RWPE2 (cell line): ENCODE measurements around the gene C6orf132.

Experiments used
- ATAC-seq: fragments of 200-7000 bp; cut with Tn5 transposase; 3 replicates; pipeline ENCODE4 v1.9.1; 2021; ENCODE audit warnings: low read depth
- DNase-seq: peaks from one replicate; pipeline ENCODE4 v3.0.0-alpha.2; 2020; ENCODE audit warnings: low spot score
- H3K27ac ChIP-seq: fragments of 450-650 bp; 2 replicates; pipeline ENCODE4 v1.5.1; 2017; ENCODE audit warnings: mild to moderate bottlenecking; ENCODE audit not compliant: poor library complexity, severe bottlenecking
- H3K27me3 ChIP-seq: fragments of 250-450 bp; sonication (Bioruptor Pico); 2 replicates; pipeline ENCODE4 v1.5.1; 2021; ENCODE audit warnings: mild to moderate bottlenecking, moderate library complexity; ENCODE audit not compliant: insufficient read depth, poor library complexity, severe bottlenecking
- H3K36me3 ChIP-seq: fragments of 250-450 bp; sonication (Bioruptor Pico); 2 replicates; pipeline ENCODE4 v1.5.1; 2020; ENCODE audit warnings: low read depth, mild to moderate bottlenecking, moderate library complexity
- H3K4me1 ChIP-seq: fragments of 250-450 bp; sonication (Bioruptor Pico); 2 replicates; pipeline ENCODE4 v1.5.1; 2021; ENCODE audit warnings: mild to moderate bottlenecking, moderate library complexity; ENCODE audit not compliant: insufficient read depth, poor library complexity, severe bottlenecking
- H3K4me3 ChIP-seq: fragments of 250-450 bp; sonication (Bioruptor Pico); 2 replicates; pipeline ENCODE4 v1.5.1; 2021; ENCODE audit warnings: mild to moderate bottlenecking, moderate library complexity; ENCODE audit not compliant: severe bottlenecking
- H3K9me3 ChIP-seq: fragments of 250-450 bp; sonication (Bioruptor Pico); 2 replicates; pipeline ENCODE4 v1.5.1; 2021; ENCODE audit warnings: mild to moderate bottlenecking, moderate library complexity; ENCODE audit not compliant: severe bottlenecking
- TF ChIP-seq, protein P1 (sequence below): fragments of 450-650 bp; IDR thresholded peaks from one replicate; pipeline ENCODE4 v1.5.1; 2017; ENCODE audit warnings: mild to moderate bottlenecking, moderate library complexity; ENCODE audit not compliant: poor library complexity, severe bottlenecking

C6orf132 gene, protein sequence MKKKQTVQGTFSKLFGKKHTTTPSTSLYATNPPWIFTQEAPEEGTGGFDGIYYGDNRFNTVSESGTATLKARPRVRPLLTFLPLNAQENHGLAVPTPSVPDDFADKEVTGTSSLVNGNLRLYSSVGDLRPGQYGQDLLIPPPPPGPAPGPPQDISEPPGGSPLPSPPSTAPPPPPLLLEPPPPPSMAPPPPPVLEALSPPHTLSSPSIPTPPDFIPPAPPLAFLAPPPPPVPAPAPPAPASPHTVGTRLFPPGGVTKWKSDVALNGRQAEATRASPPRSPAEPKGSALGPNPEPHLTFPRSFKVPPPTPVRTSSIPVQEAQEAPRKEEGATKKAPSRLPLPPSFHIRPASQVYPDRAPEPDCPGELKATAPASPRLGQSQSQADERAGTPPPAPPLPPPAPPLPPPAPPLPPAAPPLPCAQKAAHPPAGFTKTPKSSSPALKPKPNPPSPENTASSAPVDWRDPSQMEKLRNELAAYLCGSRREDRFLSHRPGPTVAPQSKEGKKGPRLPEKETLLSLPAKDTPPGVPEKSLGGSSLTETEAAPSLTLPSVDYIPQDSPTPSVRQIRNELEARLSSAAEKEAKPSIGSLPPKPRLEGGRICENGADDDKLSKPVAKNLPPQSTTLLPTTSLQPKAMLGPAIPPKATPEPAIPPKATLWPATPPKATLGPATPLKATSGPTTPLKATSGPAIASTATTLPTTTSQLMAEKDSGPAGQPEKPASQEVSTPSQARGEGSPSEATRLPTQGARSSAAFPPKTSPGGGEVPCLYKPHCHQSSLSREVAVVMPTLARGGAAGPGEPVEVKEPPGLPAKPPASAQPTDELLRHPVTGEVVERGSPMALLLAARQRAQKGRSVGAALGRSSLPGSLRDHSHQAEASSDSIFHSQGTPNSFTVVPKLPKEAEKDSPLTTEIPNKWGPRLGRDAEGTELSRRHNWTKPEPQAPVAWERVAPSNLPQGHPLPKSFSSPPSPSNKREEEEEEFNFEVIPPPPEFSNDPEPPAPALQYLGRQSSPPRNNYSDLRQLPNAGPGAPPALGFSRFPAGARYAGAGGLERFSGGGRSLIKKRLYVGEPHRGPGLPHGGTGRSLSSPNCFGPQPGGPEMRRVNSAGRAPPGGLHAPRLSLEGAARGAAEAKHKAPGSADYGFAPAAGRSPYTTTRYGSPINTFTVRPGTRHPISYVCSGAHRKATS

GRCh38 chr6:42142118-42142835, at the start of gene C6orf132:
TSS of gene C6orf132 (minus strand) at chr6:42142620. CDS start at chr6:42142444, 176 bp downstream.
- Histone ChIP-seq H3K27ac (peak within 1 kb of the TSS; percentile 87), H3K9me3 (no peaks in the 10 kb centered on the region), H3K36me3 (peaks cover 12% of the 10 kb centered on the region; the same call in 1 of the 2 replicates), H3K4me1 (peaks cover 38% of the 10 kb centered on the region), H3K27me3 (no peaks in the 10 kb centered on the region), H3K4me3 (peak within 1 kb of the TSS; percentile 89)
- TF ChIP-seq, protein P1, sequence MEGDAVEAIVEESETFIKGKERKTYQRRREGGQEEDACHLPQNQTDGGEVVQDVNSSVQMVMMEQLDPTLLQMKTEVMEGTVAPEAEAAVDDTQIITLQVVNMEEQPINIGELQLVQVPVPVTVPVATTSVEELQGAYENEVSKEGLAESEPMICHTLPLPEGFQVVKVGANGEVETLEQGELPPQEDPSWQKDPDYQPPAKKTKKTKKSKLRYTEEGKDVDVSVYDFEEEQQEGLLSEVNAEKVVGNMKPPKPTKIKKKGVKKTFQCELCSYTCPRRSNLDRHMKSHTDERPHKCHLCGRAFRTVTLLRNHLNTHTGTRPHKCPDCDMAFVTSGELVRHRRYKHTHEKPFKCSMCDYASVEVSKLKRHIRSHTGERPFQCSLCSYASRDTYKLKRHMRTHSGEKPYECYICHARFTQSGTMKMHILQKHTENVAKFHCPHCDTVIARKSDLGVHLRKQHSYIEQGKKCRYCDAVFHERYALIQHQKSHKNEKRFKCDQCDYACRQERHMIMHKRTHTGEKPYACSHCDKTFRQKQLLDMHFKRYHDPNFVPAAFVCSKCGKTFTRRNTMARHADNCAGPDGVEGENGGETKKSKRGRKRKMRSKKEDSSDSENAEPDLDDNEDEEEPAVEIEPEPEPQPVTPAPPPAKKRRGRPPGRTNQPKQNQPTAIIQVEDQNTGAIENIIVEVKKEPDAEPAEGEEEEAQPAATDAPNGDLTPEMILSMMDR: no peak
- peak; percentile 84 for DNase-seq
- ATAC-seq: peak; percentile 73

DNA sequence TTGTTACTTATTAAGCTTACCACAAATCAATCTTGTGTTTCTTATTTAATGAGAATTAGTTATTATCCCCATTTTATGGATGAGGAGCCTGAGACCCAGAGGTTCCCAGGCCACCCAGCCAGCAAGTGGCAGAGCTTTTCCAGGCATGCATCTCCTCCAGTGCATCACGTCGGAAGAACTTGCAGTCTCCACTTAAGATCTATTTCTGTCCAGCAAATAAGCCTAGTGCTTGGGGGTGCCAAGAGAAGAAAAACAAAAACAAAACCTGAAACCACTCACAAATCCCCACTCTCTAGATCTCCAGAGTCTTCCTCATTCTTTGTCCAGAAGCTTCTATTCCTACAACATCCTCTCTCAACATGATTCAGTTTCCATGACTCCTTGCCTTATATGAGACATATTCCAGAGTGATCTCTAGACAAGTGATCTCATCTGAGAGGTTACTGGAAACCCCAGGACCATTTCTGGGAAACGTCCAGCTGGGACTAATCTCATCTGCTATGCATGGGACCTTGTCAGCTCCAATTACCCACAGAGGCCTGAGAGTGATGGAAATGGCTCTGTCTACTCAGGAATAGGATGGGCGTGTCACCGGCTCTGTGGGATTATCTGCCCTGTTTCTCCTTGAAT, 48.2 kb upstream of the C6orf132 start:
- H3K4me1 ChIP-seq: peaks cover 14% of the 10 kb centered on the region
- no peak overlapping the region for H3K4me3 ChIP-seq
- DNase-seq (no peak), ATAC-seq (no peak)
- no peaks in the 10 kb centered on the region for H3K36me3 ChIP-seq
- TF ChIP-seq, protein P1: no peak
- H3K9me3 ChIP-seq: no peaks in the 10 kb centered on the region
- no peak overlapping the region for H3K27ac ChIP-seq
- H3K27me3 ChIP-seq: no peaks in the 10 kb centered on the region

GRCh38 chr6:42188406-42188805, 46.0 kb upstream of the C6orf132 start:
- no peak overlapping the region for H3K4me3 ChIP-seq
- no peaks in the 10 kb centered on the region for H3K9me3 ChIP-seq
- H3K4me1 ChIP-seq: peaks cover 12% of the 10 kb centered on the region
- no peaks in the 10 kb centered on the region for H3K27me3 ChIP-seq
- ATAC-seq (no peak), DNase-seq (no peak)
- H3K36me3 ChIP-seq: no peaks in the 10 kb centered on the region
- TF ChIP-seq, protein P1: no peak
- H3K27ac ChIP-seq: no peak overlapping the region

- TF ChIP-seq, protein P1: no peak
- DNase-seq (no peak), ATAC-seq (no peak)
- no peak overlapping the region for H3K4me3 ChIP-seq
- no peak overlapping the region for H3K27ac ChIP-seq
- H3K36me3 ChIP-seq: no peaks in the 10 kb centered on the region
- no peaks in the 10 kb centered on the region for H3K9me3 ChIP-seq
- no peaks in the 10 kb centered on the region for H3K27me3 ChIP-seq
- no peaks in the 10 kb centered on the region for H3K4me1 ChIP-seq
Observed at GRCh38 chr6:42185597-42185996, 43.2 kb upstream of the C6orf132 start.
